ENCODE data around the gene MAPK14.
"Not testable (repeated sequence)": the region's sequence is repeated elsewhere in the genome, so short reads cannot be mapped to it uniquely, and the experiment has no call there.

MAPK14 gene

DNA sequence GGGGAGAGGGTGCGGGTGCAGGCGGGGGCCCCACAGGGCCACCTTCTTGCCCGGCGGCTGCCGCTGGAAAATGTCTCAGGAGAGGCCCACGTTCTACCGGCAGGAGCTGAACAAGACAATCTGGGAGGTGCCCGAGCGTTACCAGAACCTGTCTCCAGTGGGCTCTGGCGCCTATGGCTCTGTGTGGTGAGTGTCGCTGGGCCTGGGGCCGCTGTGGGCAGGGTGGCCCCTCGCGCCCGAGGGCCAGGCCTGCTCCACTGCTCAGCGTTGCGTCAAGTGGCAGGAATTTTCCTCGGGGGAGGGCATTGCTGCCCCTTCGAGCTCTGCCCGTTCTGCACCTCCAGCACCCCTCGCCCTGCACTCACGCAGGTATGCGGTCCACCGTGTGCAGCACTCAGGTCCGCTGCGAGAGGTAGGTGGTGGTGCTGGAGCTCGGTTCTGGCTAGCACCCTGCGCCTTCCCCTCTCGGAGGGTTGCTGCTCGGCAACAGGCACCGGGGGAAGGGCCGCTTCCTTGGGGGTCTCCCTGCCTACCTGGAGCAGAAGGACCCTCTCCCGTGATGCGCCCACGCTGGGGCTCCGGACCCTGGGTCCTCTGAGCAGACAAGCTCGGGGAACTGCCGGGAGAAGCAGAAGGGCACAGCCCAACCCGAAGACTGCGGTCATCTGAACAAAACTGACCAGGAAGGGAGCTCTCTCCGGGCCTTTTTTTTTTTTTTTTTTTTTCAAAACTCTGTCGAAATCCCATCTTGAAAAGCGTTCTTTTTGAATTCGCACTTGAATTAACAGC, 674 bp downstream of the MAPK14 start:
- DNase-seq (ENCODE audit: low read depth), result peak; percentile 37
- peak overlapping the region; percentile 90 for H3K4me3 ChIP-seq (ENCODE audit: low read depth, low read length)
- TF ChIP-seq, protein P1, sequence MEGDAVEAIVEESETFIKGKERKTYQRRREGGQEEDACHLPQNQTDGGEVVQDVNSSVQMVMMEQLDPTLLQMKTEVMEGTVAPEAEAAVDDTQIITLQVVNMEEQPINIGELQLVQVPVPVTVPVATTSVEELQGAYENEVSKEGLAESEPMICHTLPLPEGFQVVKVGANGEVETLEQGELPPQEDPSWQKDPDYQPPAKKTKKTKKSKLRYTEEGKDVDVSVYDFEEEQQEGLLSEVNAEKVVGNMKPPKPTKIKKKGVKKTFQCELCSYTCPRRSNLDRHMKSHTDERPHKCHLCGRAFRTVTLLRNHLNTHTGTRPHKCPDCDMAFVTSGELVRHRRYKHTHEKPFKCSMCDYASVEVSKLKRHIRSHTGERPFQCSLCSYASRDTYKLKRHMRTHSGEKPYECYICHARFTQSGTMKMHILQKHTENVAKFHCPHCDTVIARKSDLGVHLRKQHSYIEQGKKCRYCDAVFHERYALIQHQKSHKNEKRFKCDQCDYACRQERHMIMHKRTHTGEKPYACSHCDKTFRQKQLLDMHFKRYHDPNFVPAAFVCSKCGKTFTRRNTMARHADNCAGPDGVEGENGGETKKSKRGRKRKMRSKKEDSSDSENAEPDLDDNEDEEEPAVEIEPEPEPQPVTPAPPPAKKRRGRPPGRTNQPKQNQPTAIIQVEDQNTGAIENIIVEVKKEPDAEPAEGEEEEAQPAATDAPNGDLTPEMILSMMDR (IDR thresholded peaks at IDR 0.05; ENCODE audit: insufficient read depth, low read depth, low read length, missing control alignments), result no peak

DNA sequence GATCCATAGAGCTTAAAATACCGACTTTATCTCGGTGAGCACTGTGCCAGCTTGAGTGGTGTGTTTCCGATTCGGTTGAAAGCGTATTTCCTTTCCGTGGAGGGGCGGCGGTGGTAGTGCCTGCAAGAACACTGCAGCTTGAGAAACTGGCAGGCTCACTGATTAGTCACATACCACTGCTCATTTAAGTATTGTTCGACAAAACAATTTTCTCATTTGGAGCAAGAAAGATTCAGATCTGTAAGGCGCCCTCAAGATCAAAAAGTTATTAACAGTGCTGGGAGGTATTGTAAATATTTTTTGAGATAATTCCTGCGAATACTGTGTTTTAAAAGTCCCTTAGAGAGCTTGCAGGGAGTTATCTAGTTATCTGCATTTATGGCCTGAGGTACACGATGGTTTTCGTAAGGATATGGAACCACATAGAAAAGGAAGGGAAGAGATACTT, 1.3 kb downstream of the MAPK14 start:
- DNase-seq (ENCODE audit: low read depth), result peak; percentile 73
- TF ChIP-seq, protein P1 (IDR thresholded peaks at IDR 0.05; ENCODE audit: insufficient read depth, low read depth, low read length, missing control alignments), result no peak
- H3K4me3 ChIP-seq (ENCODE audit: low read depth, low read length), result peak overlapping the region; percentile 90

DNA sequence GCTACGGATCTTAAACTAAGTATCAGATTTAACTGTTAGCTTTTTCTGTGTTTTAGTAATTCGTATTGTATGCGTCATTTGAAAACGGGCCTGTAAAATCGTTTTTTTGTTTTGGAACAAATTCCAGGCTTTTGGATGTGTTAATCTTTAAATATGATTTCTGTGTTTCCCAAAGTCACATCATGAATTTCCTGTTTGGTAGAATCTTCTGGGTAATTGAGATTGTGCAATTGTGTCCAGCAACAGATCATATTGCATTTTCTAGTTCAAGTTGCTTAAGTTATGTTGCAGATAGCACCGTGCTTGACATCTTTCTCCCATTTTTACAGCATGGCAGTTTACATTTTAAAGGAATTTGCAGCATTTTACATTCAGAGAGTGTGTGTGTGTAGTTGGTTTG, 1.9 kb downstream of the MAPK14 start:
- peak overlapping the region; percentile 90 for H3K4me3 ChIP-seq (ENCODE audit: low read depth, low read length)
- DNase-seq (ENCODE audit: low read depth), result no peak
- TF ChIP-seq, protein P1 (IDR thresholded peaks at IDR 0.05; ENCODE audit: insufficient read depth, low read depth, low read length, missing control alignments), result no peak

DNA sequence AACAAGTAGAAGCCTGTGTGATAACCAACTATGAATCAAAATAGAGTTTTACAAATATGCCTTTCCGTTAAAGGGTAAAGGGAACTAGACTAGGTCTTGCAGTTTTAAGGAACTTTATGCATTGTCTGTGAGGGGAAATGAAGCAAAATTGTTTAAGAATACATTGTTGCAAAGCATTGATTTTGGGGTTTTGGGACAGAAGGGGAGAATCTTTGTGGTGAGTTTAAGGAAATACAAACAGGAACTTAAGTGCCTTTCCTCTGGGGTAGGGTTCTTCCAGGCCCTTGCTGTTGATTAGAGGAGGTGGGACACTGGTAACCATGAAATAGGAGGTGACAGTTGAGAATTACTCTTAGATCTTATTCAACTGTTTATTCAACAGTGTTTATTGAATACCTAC, 4.7 kb downstream of the MAPK14 start:
- TF ChIP-seq, protein P1 (IDR thresholded peaks at IDR 0.05; ENCODE audit: insufficient read depth, low read depth, low read length, missing control alignments), result no peak
- H3K4me3 ChIP-seq (ENCODE audit: low read depth, low read length), result no peak overlapping the region
- DNase-seq (ENCODE audit: low read depth), result no peak

DNA sequence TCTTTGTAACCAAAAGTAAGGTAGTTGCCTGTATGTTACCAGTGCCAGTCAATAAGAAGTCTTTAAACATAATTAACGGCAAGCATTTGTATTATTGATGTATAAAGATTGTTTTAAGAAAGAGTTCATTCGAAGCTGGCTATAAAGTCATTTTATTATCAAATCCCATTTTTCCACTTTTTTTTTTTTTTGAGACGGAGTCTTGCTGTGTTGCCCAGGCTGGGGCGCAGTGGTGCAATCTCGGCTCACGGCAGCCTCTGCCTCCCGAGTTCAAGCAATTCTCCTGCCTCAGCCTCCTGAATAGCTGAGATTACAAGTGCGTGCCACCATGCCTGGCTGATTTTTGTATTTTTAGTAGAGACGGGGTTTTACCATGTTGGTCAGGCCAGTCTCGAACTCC, 5.5 kb downstream of the MAPK14 start:
- not testable (repeated sequence) for H3K4me3 ChIP-seq (ENCODE audit: low read depth, low read length); DNase-seq (ENCODE audit: low read depth)

DNA sequence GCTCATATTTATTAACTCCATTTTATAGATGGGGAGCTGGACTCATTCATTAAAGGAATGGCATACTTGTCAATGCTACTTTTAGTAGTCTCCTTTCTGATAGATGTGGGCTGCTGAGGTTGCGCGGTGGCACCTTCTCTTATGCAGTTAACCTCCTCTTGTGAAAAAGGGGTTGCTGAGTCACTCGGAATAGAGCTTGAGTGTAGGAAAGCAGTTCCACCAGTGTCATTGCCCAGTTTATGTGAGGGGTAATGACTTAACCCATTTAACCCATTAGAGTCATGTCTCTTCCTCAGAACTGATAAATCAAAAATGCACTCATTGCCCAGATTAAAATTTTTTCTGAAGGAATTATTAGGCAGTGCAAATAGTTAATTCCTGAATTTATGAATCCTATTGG, 6.3 kb downstream of the MAPK14 start:
- DNase-seq (ENCODE audit: low read depth), result peak; percentile 35
- no peak overlapping the region for H3K4me3 ChIP-seq (ENCODE audit: low read depth, low read length)
- TF ChIP-seq, protein P1 (IDR thresholded peaks at IDR 0.05; ENCODE audit: insufficient read depth, low read depth, low read length, missing control alignments), result no peak

DNA sequence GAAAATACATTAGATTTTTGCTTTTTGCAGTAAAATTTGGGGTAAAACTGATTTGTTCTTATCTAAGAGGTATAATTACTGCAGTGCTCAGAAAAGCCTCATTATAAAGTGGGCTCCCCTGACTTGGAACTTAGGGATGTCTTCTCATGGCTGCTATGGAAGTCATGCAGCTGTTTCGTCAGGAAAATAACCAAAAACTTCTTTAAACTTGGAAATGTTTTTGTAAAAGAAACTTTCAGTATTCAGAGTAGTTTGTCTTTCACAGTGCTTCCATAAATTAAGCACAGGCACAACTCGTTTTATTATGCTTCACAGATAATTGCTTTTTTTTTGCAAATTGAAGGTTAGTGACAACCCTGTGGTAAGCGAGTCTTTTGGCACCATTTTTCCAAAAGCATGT, 6.8 kb downstream of the MAPK14 start:
- H3K4me3 ChIP-seq (ENCODE audit: low read depth, low read length), result no peak overlapping the region
- TF ChIP-seq, protein P1 (IDR thresholded peaks at IDR 0.05; ENCODE audit: insufficient read depth, low read depth, low read length, missing control alignments), result no peak
- DNase-seq (ENCODE audit: low read depth), result no peak
